IPS-15b (cell line): ENCODE data around the gene KCMF1.

ENCODE experiments used
- H3K27me3 ChIP-seq: one replicate; pipeline ENCODE4 v1.6.1; 2013; ENCODE audit warnings: low read length; ENCODE audit not compliant: control insufficient read depth, insufficient read depth
- H3K36me3 ChIP-seq: one replicate; pipeline ENCODE4 v1.6.1; 2013; ENCODE audit warnings: low read length; ENCODE audit not compliant: control insufficient read depth, insufficient read depth
- H3K4me1 ChIP-seq: one replicate; pipeline ENCODE4 v1.6.1; 2013; ENCODE audit warnings: mild to moderate bottlenecking, low read length; ENCODE audit not compliant: control insufficient read depth, insufficient read depth
- H3K4me3 ChIP-seq: one replicate; pipeline ENCODE4 v1.5.1; 2013; ENCODE audit warnings: low read depth, low read length
- H3K9ac ChIP-seq: one replicate; pipeline ENCODE4 v1.6.1; 2013; ENCODE audit warnings: low read depth, mild to moderate bottlenecking, low read length
- H3K9me3 ChIP-seq: one replicate; pipeline ENCODE4 v1.6.1; 2013; ENCODE audit warnings: mild to moderate bottlenecking, low read length; ENCODE audit not compliant: control insufficient read depth, insufficient read depth

The KCMF1 gene

DNA sequence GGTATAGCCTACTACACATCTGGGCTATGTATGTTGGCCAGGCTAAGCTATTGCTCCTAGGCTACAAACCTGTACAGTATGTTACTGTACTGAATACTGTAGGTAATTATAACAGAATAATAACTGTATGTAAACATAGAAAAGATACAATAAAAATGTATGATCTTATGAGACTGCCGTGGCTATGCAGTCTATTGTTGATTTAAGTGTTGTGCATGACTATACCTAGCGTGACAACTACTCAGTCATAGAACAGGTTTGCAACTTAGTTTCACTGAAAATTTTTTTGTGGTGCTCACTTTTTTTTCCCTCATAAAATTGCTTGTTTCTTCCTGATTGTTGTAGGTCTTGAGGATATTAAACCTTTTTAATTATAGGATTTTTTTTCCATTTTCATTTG is 25.9 kb downstream of the KCMF1 start:
- H3K9ac ChIP-seq = no peak overlapping the region
- H3K4me1 ChIP-seq = no peaks in the 10 kb centered on the region
- H3K9me3 ChIP-seq = no peaks in the 10 kb centered on the region
- no peaks in the 10 kb centered on the region for H3K36me3 ChIP-seq
- H3K27me3 ChIP-seq = no peaks in the 10 kb centered on the region
- no peak overlapping the region for H3K4me3 ChIP-seq

DNA sequence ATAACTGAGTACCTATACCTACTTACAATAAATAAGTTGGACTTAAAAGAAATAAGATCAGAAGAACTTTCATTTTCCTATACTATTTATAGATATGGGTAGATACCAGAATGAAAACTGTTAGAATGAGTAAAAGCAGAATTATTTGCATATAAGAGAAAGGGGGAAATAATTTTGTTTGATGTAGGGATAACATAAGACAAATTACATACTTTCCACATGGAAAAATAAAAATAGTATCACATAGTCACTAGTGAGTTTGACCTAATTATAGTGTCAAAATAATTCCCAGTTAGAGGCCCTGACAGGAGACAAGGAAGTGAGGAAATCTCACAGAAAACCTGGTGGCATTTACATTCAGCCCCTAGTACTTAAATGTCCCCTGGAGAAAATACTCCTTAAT is 28.6 kb downstream of the KCMF1 start:
- H3K9me3 ChIP-seq = no peaks in the 10 kb centered on the region
- H3K27me3 ChIP-seq = no peaks in the 10 kb centered on the region
- no peak overlapping the region for H3K4me3 ChIP-seq
- H3K4me1 ChIP-seq = no peaks in the 10 kb centered on the region
- no peaks in the 10 kb centered on the region for H3K36me3 ChIP-seq
- H3K9ac ChIP-seq = no peak overlapping the region

DNA sequence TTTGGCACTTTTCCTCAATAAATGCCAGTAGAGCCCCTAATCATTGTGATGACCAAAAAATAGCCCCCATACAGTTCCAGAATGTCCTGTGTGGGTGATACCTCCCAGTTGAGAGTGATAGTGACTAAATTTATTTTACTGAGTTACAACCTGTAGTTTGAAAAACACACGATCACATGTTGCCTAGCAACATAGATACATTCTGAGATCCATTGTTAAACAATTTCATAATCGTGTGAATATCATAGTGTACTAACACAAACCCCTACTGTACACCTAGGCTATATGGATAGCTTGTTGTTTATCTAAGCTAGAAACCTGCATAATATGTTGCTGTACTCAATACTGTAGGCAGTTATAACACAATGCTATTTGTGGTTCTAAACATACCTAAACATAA is 30.6 kb downstream of the KCMF1 start:
- Histone ChIP-seq H3K27me3 (no peaks in the 10 kb centered on the region), H3K9ac (no peak overlapping the region), H3K36me3 (no peaks in the 10 kb centered on the region), H3K9me3 (no peaks in the 10 kb centered on the region), H3K4me3 (no peak overlapping the region), H3K4me1 (no peaks in the 10 kb centered on the region)

DNA sequence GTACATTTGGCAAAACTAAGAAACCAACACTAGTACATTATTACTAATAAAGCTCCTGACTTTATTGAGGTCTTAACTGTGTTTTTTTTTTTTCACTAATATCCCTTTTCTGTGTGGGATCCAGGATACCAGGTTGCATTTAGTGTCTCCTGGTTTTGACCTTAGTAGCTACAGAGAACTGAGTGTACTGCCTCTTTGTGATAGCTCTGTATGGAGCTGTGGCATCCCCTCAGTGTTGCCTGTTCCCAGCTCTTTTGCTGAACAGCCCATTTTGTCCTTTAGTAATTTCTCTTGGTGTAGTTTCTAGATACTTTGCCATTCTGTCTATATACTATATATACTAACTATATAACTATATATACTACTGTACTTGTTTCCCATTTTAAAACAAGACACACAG is 31.6 kb downstream of the KCMF1 start:
- no peak overlapping the region for H3K4me3 ChIP-seq
- H3K4me1 ChIP-seq = no peaks in the 10 kb centered on the region
- no peaks in the 10 kb centered on the region for H3K36me3 ChIP-seq
- no peaks in the 10 kb centered on the region for H3K27me3 ChIP-seq
- H3K9me3 ChIP-seq = no peaks in the 10 kb centered on the region
- H3K9ac ChIP-seq = no peak overlapping the region

DNA sequence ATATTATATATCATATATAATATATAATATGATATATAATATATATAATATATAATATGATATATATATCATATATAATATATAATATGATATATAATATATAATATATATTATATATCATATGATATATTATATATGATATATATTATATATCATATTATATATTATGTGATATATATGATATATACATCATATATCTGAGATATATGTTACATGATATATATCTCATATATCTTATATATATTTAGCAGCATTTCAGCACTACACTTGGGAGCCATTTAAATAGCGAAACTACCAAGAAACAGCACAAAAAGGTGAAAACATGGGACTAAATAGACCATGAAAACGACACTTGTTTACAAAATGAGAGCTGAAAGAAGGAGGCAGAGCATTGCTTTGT is 37.3 kb downstream of the KCMF1 start:
- H3K36me3 ChIP-seq = no peaks in the 10 kb centered on the region
- H3K27me3 ChIP-seq = no peaks in the 10 kb centered on the region
- H3K4me3 ChIP-seq = no peak overlapping the region
- H3K4me1 ChIP-seq = peaks cover 16% of the 10 kb centered on the region
- H3K9ac ChIP-seq = no peak overlapping the region
- H3K9me3 ChIP-seq = no peaks in the 10 kb centered on the region

DNA sequence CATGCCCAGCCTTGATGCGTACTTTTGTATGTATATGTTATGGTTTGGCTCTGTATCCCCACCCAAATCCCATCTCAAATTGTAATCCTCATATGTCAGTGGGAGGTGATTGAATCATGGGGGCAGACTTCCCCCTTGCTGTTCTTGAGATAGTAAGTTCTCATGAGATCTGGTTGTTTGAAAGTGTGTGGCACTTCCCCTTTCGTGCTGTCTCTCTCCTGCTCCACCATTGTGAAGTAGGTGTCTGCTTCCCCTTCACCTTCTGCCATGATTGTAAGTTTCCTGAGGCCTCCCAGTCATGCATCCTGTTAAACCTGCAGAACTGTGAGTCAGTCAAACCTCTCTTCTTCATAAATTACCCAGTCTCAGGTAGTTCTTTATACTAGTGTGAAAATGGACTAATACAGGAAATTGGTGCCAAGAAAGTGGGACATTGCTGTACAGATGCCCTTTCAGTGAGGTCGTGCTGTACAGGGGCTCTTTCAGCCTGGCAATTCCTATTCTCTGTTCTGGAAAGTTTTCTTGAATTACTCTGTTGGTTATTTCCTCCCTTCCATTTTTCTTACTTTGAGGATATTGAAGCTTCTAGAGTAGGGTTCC is 38.2 kb downstream of the KCMF1 start:
- Histone ChIP-seq H3K4me3 (no peak overlapping the region), H3K36me3 (no peaks in the 10 kb centered on the region), H3K4me1 (peaks cover 19% of the 10 kb centered on the region), H3K27me3 (no peaks in the 10 kb centered on the region), H3K9me3 (no peaks in the 10 kb centered on the region), H3K9ac (no peak overlapping the region)

DNA sequence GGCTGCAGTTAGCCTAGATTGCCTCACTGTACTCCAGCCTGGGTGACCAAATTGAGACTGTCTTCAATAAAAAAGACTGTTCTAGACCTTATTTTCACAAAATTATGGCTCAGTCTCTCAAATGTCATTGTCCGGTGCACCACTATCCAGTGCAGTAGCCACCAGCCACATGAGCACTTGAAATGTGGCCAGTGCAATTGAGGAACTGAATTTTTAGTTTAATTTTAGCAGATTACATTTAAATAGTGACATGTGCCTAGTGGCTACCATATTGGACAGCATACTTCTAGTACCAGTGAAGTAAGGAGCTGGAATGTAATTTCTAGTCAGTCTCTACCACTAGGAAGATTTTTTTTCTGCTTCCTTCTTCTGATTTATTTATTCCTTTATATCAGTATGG is 39.4 kb downstream of the KCMF1 start:
- Histone ChIP-seq H3K27me3 (no peaks in the 10 kb centered on the region), H3K4me1 (peaks cover 19% of the 10 kb centered on the region), H3K9ac (no peak overlapping the region), H3K4me3 (no peak overlapping the region), H3K36me3 (no peaks in the 10 kb centered on the region), H3K9me3 (no peaks in the 10 kb centered on the region)

DNA sequence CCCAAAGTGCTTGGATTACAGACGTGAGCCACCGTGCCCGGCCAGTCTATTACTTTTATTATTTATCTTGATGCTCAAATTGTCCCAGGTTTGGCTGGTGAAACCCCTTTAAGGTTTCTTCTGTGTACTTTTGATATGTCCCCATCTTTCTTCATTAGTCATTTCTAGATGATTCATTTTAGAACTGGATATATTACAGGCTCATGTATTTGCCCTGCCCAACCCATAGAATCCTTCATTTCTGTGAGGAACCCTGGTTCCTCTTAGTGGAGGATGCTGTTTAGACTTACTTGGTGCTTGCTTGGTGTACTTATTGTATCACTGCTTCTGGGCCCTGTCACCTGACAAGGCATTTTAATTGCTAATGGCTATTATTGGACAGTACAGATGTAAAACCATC is 40.1 kb downstream of the KCMF1 start:
- H3K9me3 ChIP-seq = no peaks in the 10 kb centered on the region
- H3K4me3 ChIP-seq = no peak overlapping the region
- no peak overlapping the region for H3K9ac ChIP-seq
- H3K4me1 ChIP-seq = peaks cover 19% of the 10 kb centered on the region
- H3K36me3 ChIP-seq = no peaks in the 10 kb centered on the region
- H3K27me3 ChIP-seq = no peaks in the 10 kb centered on the region

DNA sequence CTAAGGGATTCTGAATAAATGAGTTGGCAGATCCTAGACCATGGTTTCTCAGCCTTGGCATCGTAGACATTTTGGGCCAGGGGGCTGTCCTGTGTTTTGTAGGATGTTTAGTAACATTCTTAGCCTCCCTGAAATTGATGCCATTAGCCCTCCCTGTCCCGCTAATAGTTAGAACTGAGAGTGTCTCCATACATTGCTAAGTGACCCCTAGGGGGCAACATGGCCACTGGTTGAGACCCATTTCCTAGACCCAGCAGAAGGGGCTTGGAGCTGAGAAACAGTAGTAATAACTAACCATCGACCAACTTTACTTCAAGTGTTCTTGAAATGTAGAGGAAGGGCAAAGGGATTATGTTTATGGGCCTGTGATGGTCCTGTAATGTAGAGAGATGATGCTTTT is 40.8 kb downstream of the KCMF1 start:
- peaks cover 19% of the 10 kb centered on the region for H3K4me1 ChIP-seq
- H3K27me3 ChIP-seq = no peaks in the 10 kb centered on the region
- H3K36me3 ChIP-seq = no peaks in the 10 kb centered on the region
- H3K4me3 ChIP-seq = no peak overlapping the region
- no peak overlapping the region for H3K9ac ChIP-seq
- no peaks in the 10 kb centered on the region for H3K9me3 ChIP-seq

DNA sequence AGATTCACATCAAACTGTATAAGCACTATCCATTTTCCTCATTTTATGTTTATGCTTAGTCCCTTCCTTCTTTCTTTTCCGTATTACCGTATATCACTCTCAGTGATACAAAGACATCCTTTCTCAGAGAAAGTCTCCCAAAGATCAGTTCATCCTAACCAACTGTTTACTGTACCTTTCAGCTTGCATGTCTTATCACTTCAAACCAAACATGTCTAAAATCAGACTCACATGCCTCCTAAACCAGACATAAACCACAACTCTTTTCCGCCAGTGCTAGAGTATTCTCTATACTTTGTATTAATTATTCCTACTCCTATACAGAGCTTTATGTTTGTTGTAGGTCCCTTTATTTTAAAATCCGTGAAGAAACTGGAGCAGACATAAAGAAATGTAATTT is 41.5 kb downstream of the KCMF1 start:
- Histone ChIP-seq H3K9me3 (no peaks in the 10 kb centered on the region), H3K27me3 (no peaks in the 10 kb centered on the region), H3K36me3 (no peaks in the 10 kb centered on the region), H3K9ac (no peak overlapping the region), H3K4me1 (peaks cover 19% of the 10 kb centered on the region), H3K4me3 (no peak overlapping the region)

DNA sequence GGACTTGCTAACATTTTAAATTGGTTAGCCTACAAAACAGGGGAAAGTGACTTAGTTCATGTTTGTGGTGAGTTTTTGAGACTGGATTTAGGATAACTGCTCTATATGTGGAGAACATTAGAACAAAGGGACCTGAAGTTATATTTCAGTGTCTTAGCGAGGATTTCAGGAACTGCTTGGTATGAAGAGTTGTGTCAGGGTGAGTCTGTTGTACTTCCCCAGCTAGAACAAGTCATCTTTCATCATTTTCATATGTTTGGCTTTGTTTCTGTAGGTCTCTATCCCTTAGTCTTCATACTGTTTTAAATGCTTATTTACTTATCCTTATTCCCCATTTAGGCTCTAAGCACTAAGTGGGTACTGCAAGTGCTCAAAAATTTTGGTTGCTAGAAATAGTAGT is 41.9 kb downstream of the KCMF1 start:
- Histone ChIP-seq H3K9ac (no peak overlapping the region), H3K27me3 (no peaks in the 10 kb centered on the region), H3K4me1 (peaks cover 20% of the 10 kb centered on the region), H3K4me3 (no peak overlapping the region), H3K9me3 (no peaks in the 10 kb centered on the region), H3K36me3 (no peaks in the 10 kb centered on the region)

DNA sequence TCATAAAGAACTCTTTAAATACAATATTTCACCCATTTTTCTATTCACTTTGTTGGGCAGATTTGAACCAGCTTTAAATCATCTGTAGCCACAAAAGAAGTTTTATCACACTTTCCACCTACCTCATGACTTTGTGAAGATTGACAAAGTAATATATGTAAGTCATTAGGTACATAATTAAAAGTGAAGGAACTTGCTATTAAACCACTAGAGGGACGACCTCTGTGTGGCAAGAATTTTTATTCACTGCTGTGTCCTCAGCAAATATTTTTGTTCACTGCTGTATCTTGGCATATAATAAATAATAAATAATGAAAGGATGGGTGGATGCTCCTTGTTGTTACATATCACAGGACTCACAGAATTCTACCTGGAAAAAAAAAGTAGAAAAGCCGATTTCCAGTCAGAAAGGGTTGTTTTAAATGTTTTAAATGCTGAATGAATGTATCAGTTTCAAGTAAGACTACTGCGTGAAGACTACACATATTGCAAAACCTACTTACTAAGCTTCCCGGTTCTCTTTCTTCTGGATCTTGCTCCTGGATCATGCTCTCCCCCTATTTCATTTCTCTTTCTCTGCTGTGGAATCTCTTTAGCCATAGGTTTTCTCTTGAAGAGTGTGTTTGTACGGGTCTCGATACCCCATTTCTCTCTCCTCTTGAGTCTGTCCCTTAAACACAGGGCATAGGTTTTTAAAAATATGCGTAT is 44.8 kb downstream of the KCMF1 start:
- peaks cover 21% of the 10 kb centered on the region for H3K4me1 ChIP-seq
- no peak overlapping the region for H3K9ac ChIP-seq

More for the DNA sequence above, 44.8 kb downstream of the KCMF1 start:
- H3K9me3 ChIP-seq = no peaks in the 10 kb centered on the region
- H3K27me3 ChIP-seq = no peaks in the 10 kb centered on the region
- H3K4me3 ChIP-seq = no peak overlapping the region
- H3K36me3 ChIP-seq = no peaks in the 10 kb centered on the region
